ENCODE results near the gene OTUD5. TPM values are rescaled to one million over a fixed set of nuclear protein-coding genes. Genes with fewer than 3 reads are reported as not detected.

Gene OTUD5
- total RNA-seq, 1 experiment from 2014 or later: 62.5 TPM

- Histone ChIP-seq H4K8ac (replicated peaks; ENCODE audit: insufficient read length, low read depth, low read length) (no peak overlapping the region), H3K18ac (ENCODE audit: insufficient read length, low read depth, low read length) (no peak overlapping the region), H3K23me2 (ENCODE audit: insufficient read length, low read depth, low read length, poor library complexity, severe bottlenecking) (no peaks in the 10 kb centered on the region), H3K4me2 (ENCODE audit: insufficient read depth, insufficient read length, low read length) (no peak overlapping the region), H3K4me1 (ENCODE audit: insufficient read depth, low read length) (no peaks in the 10 kb centered on the region), H3K23ac (ENCODE audit: insufficient read length, low read depth, low read length) (no peak overlapping the region), H2BK12ac (ENCODE audit: insufficient read length, low read depth, low read length) (no peak overlapping the region), H4K20me1 (ENCODE audit: control insufficient read depth, insufficient read depth, insufficient read length) (peaks cover 3% of the 10 kb centered on the region), H3K27me3 (ENCODE audit: insufficient read depth, low read length) (no peaks in the 10 kb centered on the region), H3T11ph (ENCODE audit: low read length) (no peak overlapping the region), H3K56ac (ENCODE audit: insufficient read length, low read depth, low read length) (no peak overlapping the region), H3K9me3 (ENCODE audit: control insufficient read depth, low read depth, low read length) (no peaks in the 10 kb centered on the region), H2BK120ac (ENCODE audit: low read depth, low read length, poor library complexity, severe bottlenecking) (no peak overlapping the region), H2BK15ac (ENCODE audit: low read depth, low read length) (no peak overlapping the region), H3K14ac (ENCODE audit: insufficient read depth, low read length) (no peak overlapping the region), H4K91ac (ENCODE audit: insufficient read length, low read depth, low read length) (no peak overlapping the region), H2AFZ (ENCODE audit: low read length) (no peak overlapping the region), H4K5ac (ENCODE audit: insufficient read length, low read depth, low read length) (no peak overlapping the region), H3K79me1 (ENCODE audit: insufficient read depth, low read depth, low read length, poor library complexity, severe bottlenecking) (no peaks in the 10 kb centered on the region), H3K9ac (ENCODE audit: extremely low read depth, insufficient read length, low read length) (no peak overlapping the region), H3K79me2 (ENCODE audit: insufficient read depth, low read length) (no peaks in the 10 kb centered on the region; the same call in 1 of the 2 replicates), H2BK20ac (ENCODE audit: low read depth, low read length, poor library complexity, severe bottlenecking) (no peak overlapping the region), H2AK5ac (ENCODE audit: insufficient read length, low read length) (no peak overlapping the region), H3K27ac (ENCODE audit: insufficient read length, low read depth, low read length) (no peak overlapping the region), H2BK5ac (ENCODE audit: insufficient read length, low read length) (no peak overlapping the region), H3K4ac (ENCODE audit: low read depth, low read length) (no peak overlapping the region)
- Mint-ChIP-seq H3K4me1 (peaks cover 4 to 5% of the 10 kb centered on the region in 2 experiments; a peak in 3 of 4 replicates), H3K27me3 (ENCODE audit: low read depth) (no peaks in the 10 kb centered on the region; the same call in none of the 2 replicates), H3K27ac (no peak overlapping the region), H3K4me3 (no peak overlapping the region), H3K9me3 (peaks cover 68 to 72% of the 10 kb centered on the region in 2 experiments), H3K36me3 (ENCODE audit: insufficient read depth in 1 of 3, low read depth in 3 of 3) (peaks cover 23 to 61% (median 45%) of the 10 kb centered on the region in 3 experiments)
- TF ChIP-seq CTCF (conservative IDR thresholded peaks at IDR 0.05): no peak
- no CpG with 5 or more reads among the region's 6 CpGs for WGBS (ENCODE audit: extremely low coverage, insufficient read length, low lambda C conversion rate)
- no peak for DNase-seq
These were observed 54.1 kb downstream of the OTUD5 start for GRCh38 chrX:48903290-48903689.
